H1 (cell line): ENCODE measurements around the gene C22orf39. TPM values are rescaled to one million over a fixed set of nuclear protein-coding genes. Genes with fewer than 3 reads are reported as not detected.
A peak's percentile ranks its signal among the peaks of the same experiment; 100 is the strongest.

ENCODE experiments used
- CTCF ChIA-PET: fragments of 300-600 bp; sonication (Branson Sonifier 250); formaldehyde crosslinking; loops from one replicate; lab custom pipeline; 2021; ENCODE audit not compliant: partially characterized antibody; lab: Charles Lee
- POLR2A ChIA-PET: fragments of 300-600 bp; sonication (Branson Sonifier 250); formaldehyde crosslinking; loops from one replicate; lab custom pipeline; 2021; ENCODE audit warnings: inconsistent platforms; ENCODE audit not compliant: partially characterized antibody; lab: Charles Lee
- DNase-seq, 2 experiments: peaks; one replicate each; pipeline versions ENCODE4 v3.0.0 to v3.0.0-alpha.2; 2010 to 2022; ENCODE audit warnings: low spot score in 2 of 2, low read depth in 1 of 2, mixed read lengths in 1 of 2
- FAIRE-seq: peaks from 2 replicates; lab custom pipeline; 2011; peaks lifted over from hg19 to GRCh38; lab: Jason Lieb, UNC
- H2AFZ ChIP-seq: 2 replicates; pipeline ENCODE4 v1.8.1; 2012; ENCODE audit warnings: low read length, inconsistent platforms
- H2AK5ac ChIP-seq: 2 replicates; pipeline ENCODE4 v1.6.1; 2013; ENCODE audit warnings: low read depth, low read length
- H2BK120ac ChIP-seq: replicated peaks from 2 replicates; pipeline ENCODE3; 2013; ENCODE audit warnings: low read depth, low read length, inconsistent platforms
- H2BK12ac ChIP-seq: 2 replicates; pipeline ENCODE4 v1.6.1; 2013; ENCODE audit warnings: low read depth, low read length
- H2BK15ac ChIP-seq: 2 replicates; pipeline ENCODE4 v1.6.1; 2013; ENCODE audit warnings: low read length
- H2BK20ac ChIP-seq: 2 replicates; pipeline ENCODE4 v1.6.1; 2013; ENCODE audit warnings: low read length
- H2BK5ac ChIP-seq: 2 replicates; pipeline ENCODE4 v1.6.1; 2013; ENCODE audit warnings: low read depth, low read length
- H3K14ac ChIP-seq: 2 replicates; pipeline ENCODE4 v1.6.1; 2013; ENCODE audit warnings: inconsistent platforms; ENCODE audit not compliant: insufficient read length
- H3K18ac ChIP-seq: 2 replicates; pipeline ENCODE4 v1.6.1; 2013; ENCODE audit warnings: low read length; ENCODE audit errors: extremely low read depth
- H3K23ac ChIP-seq: 2 replicates; pipeline ENCODE4 v1.6.1; 2013; ENCODE audit warnings: inconsistent platforms; ENCODE audit not compliant: insufficient read length
- H3K23me2 ChIP-seq: 2 replicates; pipeline ENCODE4 v1.6.1; 2013; ENCODE audit warnings: low read depth, low read length
- H3K27ac ChIP-seq: 2 replicates; pipeline ENCODE4 v1.6.1; 2011; ENCODE audit warnings: low read depth, low read length, inconsistent platforms
- H3K27me3 ChIP-seq, 4 experiments: replicated peaks in 1 of 4; 1 replicate in 1 of 4; 2 replicates in 3 of 4; pipeline versions ENCODE4 v1.6.1 to v1.8.1; 2011 to 2013; ENCODE audit warnings: low read length in 3 of 4, mild to moderate bottlenecking in 3 of 4, inconsistent platforms in 2 of 4, mixed read lengths in 2 of 4, moderate library complexity in 1 of 4; ENCODE audit not compliant: control insufficient read depth in 3 of 4, insufficient read depth in 3 of 4; ENCODE audit errors: extremely low read depth in 1 of 4
- H3K36me3 ChIP-seq, 4 experiments: 2 replicates each; pipeline versions ENCODE4 v1.6.1 to v1.8.1; 2011 to 2013; ENCODE audit warnings: mild to moderate bottlenecking in 4 of 4, low read length in 3 of 4, moderate library complexity in 2 of 4, control low read depth in 1 of 4, inconsistent platforms in 1 of 4; ENCODE audit not compliant: insufficient read depth in 4 of 4, control insufficient read depth in 2 of 4
- H3K4ac ChIP-seq: replicated peaks from 2 replicates; pipeline ENCODE3; 2013; ENCODE audit warnings: low read length, low read depth, mixed read lengths, inconsistent platforms; ENCODE audit not compliant: insufficient read length
- H3K4me1 ChIP-seq, 4 experiments: replicated peaks in 1 of 4; 1 replicate in 1 of 4; 2 replicates in 3 of 4; pipeline versions ENCODE4 v1.6.1 to v1.8.1; 2011 to 2013; ENCODE audit warnings: low read length in 3 of 4, inconsistent platforms in 2 of 4, mixed read lengths in 1 of 4; ENCODE audit not compliant: insufficient read depth in 4 of 4, control insufficient read depth in 3 of 4
- H3K4me2 ChIP-seq, 2 experiments: 2 replicates each; pipeline versions ENCODE4 v1.6.1 to v1.8.1; 2011 to 2013; ENCODE audit warnings: low read depth in 2 of 2, low read length in 2 of 2, control low read depth in 1 of 2, inconsistent platforms in 1 of 2, mild to moderate bottlenecking in 1 of 2; ENCODE audit not compliant: insufficient read depth in 1 of 2
- H3K4me3 ChIP-seq, 4 experiments: fragments of 200-600, 300-600 bp in 1 of 4; sonication (generic), shearing (Covaris generic), sonication (Bioruptor Twin) in 1 of 4; 2 replicates each; pipeline versions ENCODE4 v1.5.1 to v1.8.1; 2011 to 2016; ENCODE audit warnings: low read length in 4 of 4, low read depth in 3 of 4, control low read depth in 2 of 4, inconsistent platforms in 2 of 4, mild to moderate bottlenecking in 2 of 4, mixed read lengths in 1 of 4, moderate library complexity in 1 of 4; ENCODE audit not compliant: insufficient read depth in 2 of 4; ENCODE audit errors: extremely low read depth in 1 of 4
- H3K56ac ChIP-seq: replicated peaks from 2 replicates; pipeline ENCODE3; 2013; ENCODE audit warnings: low read depth, mild to moderate bottlenecking, mixed read lengths, low read length, inconsistent platforms; ENCODE audit not compliant: insufficient read length
- H3K79me1 ChIP-seq: 2 replicates; pipeline ENCODE4 v1.6.1; 2013; ENCODE audit warnings: low read depth, low read length, control low read depth
- H3K79me2 ChIP-seq, 2 experiments: 2 replicates each; pipeline versions ENCODE4 v1.6.1 to v1.8.1; 2012 to 2013; ENCODE audit warnings: low read length in 2 of 2, mild to moderate bottlenecking in 2 of 2, inconsistent platforms in 1 of 2; ENCODE audit not compliant: insufficient read depth in 2 of 2, control insufficient read depth in 1 of 2
- H3K9ac ChIP-seq, 4 experiments: replicated peaks in 1 of 4; 1 replicate in 1 of 4; 2 replicates in 3 of 4; pipeline versions ENCODE4 v1.6.1 to v1.8.1; 2011 to 2013; ENCODE audit warnings: low read depth in 3 of 4, low read length in 3 of 4, control low read depth in 2 of 4, mild to moderate bottlenecking in 2 of 4, moderate library complexity in 2 of 4, inconsistent platforms in 1 of 4; ENCODE audit errors: extremely low read depth in 1 of 4
- H3K9me3 ChIP-seq, 2 experiments: 2 replicates each; pipeline versions ENCODE4 v1.6.1 to v1.8.1; 2012 to 2013; ENCODE audit warnings: mild to moderate bottlenecking in 2 of 2, moderate library complexity in 2 of 2, control low read depth in 1 of 2, inconsistent platforms in 1 of 2, low read depth in 1 of 2, low read length in 1 of 2, mixed read lengths in 1 of 2; ENCODE audit not compliant: insufficient read depth in 2 of 2
- H4K20me1 ChIP-seq, 2 experiments: replicated peaks in 1 of 2; 2 replicates each; pipeline versions ENCODE3 to v1.8.1; 2011 to 2013; ENCODE audit warnings: inconsistent platforms in 2 of 2, low read length in 2 of 2, mild to moderate bottlenecking in 1 of 2; ENCODE audit not compliant: insufficient read depth in 2 of 2, control insufficient read depth in 1 of 2
- H4K5ac ChIP-seq: 2 replicates; pipeline ENCODE4 v1.6.1; 2013; ENCODE audit warnings: low read length, low read depth, mixed read lengths, inconsistent platforms; ENCODE audit not compliant: insufficient read length
- H4K8ac ChIP-seq: 2 replicates; pipeline ENCODE4 v1.8.0; 2013; ENCODE audit warnings: mild to moderate bottlenecking, moderate library complexity, low read length, inconsistent platforms; ENCODE audit not compliant: insufficient read depth; ENCODE audit errors: extremely low read depth
- H4K91ac ChIP-seq: replicated peaks from 2 replicates; pipeline ENCODE3; 2013; ENCODE audit warnings: low read length, mixed read lengths, inconsistent platforms; ENCODE audit not compliant: insufficient read length
- ASH2L ChIP-seq: fragments of 200-600, 300-600 bp; sonication (generic); IDR thresholded peaks from one replicate; pipeline ENCODE4 v1.7.1; 2017; ENCODE audit warnings: low read length
- ATF3 ChIP-seq: IDR thresholded peaks from 2 replicates; pipeline ENCODE4 v1.6.1; 2011; ENCODE audit warnings: low read depth, mild to moderate bottlenecking, low read length; ENCODE audit not compliant: insufficient read depth
- GTF2F1 ChIP-seq: IDR thresholded peaks from 2 replicates; pipeline ENCODE4 v1.6.1; 2012; ENCODE audit warnings: low read depth, low read length, improper control_type of control experiment, borderline replicate concordance
- SAP30 ChIP-seq: fragments of 300-600 bp; sonication (generic); IDR thresholded peaks from 2 replicates; pipeline ENCODE4 v1.7.1; 2012; ENCODE audit warnings: low read length, moderate library complexity, mild to moderate bottlenecking, inconsistent platforms; ENCODE audit not compliant: insufficient read depth, insufficient replicate concordance
- SIN3A ChIP-seq, 2 experiments: IDR thresholded peaks in 1 of 2; conservative IDR thresholded peaks in 1 of 2; 2 replicates each; pipeline ENCODE4 v1.6.1; 2011 to 2012; ENCODE audit warnings: low read length in 2 of 2, improper control_type of control experiment in 1 of 2, low read depth in 1 of 2, mild to moderate bottlenecking in 1 of 2
- SP1 ChIP-seq: IDR thresholded peaks from 2 replicates; pipeline ENCODE4 v1.6.1; 2011; ENCODE audit warnings: low read depth, low read length
- WGBS, 2 experiments: shearing (Covaris generic) in 1 of 2; methylation state at CpG; one replicate each; pipeline versions ENCODE4 v1.1.6 to v1.1.7; 2013 to 2015; ENCODE audit warnings: low lambda C conversion rate in 2 of 2, mixed read lengths in 2 of 2, inconsistent platforms in 1 of 2, low coverage in 1 of 2, missing lambda C conversion rate in 1 of 2; ENCODE audit not compliant: insufficient replicate concordance in 2 of 2, insufficient coverage in 1 of 2, insufficient read length in 1 of 2; ENCODE audit errors: extremely low coverage in 1 of 2, missing lambda C conversion rate in 1 of 2; 5-methylcytosine and 5-hydroxymethylcytosine counted together
- polyA plus RNA-seq, 7 experiments: library from polyadenylated mRNA; depleted of rRNA in 3 of 7; stranded (reverse) in 5 of 7; unstranded in 2 of 7; fragments of >200 nt in 5 of 7; fragments of 200-250 nt in 2 of 7; gene quantifications; 1 replicate in 5 of 7; 2 replicates in 1 of 7; 4 replicates in 1 of 7; pipeline versions ENCODE4 v1.2.1 to v1.2.3, GENCODE V29; 2011 to 2013; ENCODE audit warnings: missing spikeins in 2 of 7, mixed read lengths in 2 of 7
- total RNA-seq: library from RNA; stranded (reverse); fragmentation: NEBNext Ultra II Directional; extraction: Animal tissue kit (Norgen Biotek cat#: 25700); gene quantifications from 2 replicates; pipeline ENCODE4 v1.2.1, GENCODE V29; 2021

The C22orf39 gene
- total and polyA plus RNA-seq, 2 of the 8 experiments (the other 6 are each of a cell fraction or from before 2014, with no cell fraction given), result 22.7 to 27.7 TPM

GRCh38 chr22:19429950-19430889 is 17.3 kb downstream of the C22orf39 start:
- H3K9me3 ChIP-seq, result no peaks in the 10 kb centered on the region
- peak overlapping the region; percentile 8 to 92 (median 82) for H3K9ac ChIP-seq
- H4K20me1 ChIP-seq, result peaks cover 16 to 26% of the 10 kb centered on the region in 2 experiments
- CTCF ChIA-PET, result interaction anchor here (0.7 to 1.0 kb wide), 3 partner anchors 10 to 24 kb away, joined by 3 read pairs; no protein-coding TSS in a partner anchor
- H2BK120ac ChIP-seq, result no peak overlapping the region
- peaks cover 2 to 5% (median 4%) of the 10 kb centered on the region in 4 experiments; a peak in 5 of 8 replicates for H3K36me3 ChIP-seq
- no peak overlapping the region for H2BK15ac ChIP-seq
- no peak overlapping the region for H4K91ac ChIP-seq
- H3K4me1 ChIP-seq, result peaks cover 0 to 9% (median 4%) of the 10 kb centered on the region in 4 experiments; a peak in 5 of 7 replicates
- H3K79me2 ChIP-seq, result peaks cover 37 to 58% of the 10 kb centered on the region in 2 experiments
- DNase-seq, result no peak
- peaks cover 15% of the 10 kb centered on the region for H3K79me1 ChIP-seq
- no peak overlapping the region for H2AK5ac ChIP-seq
- H2BK5ac ChIP-seq, result no peak overlapping the region
- H4K5ac ChIP-seq, result no peak overlapping the region
- TF ChIP-seq ASH2L (peak; percentile 44), SIN3A (conservative IDR thresholded peaks at IDR 0.05 in 1 of 2, IDR thresholded peaks at IDR 0.05 in 1 of 2; ENCODE audit: low read depth in 1 of 2, low read length in 2 of 2) (0 out of 4 replicates have a peak, but pooled peaks of 1 of the 2 experiments have one; percentile 31), ATF3 (no peak), GTF2F1 (no peak), SP1 (0 out of 2 replicates have a peak, but pooled peaks have one; percentile 47), SAP30 (peak; percentile 16)
- no peaks in the 10 kb centered on the region for H3K27me3 ChIP-seq
- peak overlapping the region; percentile 98 for H4K8ac ChIP-seq
- H3K18ac ChIP-seq, result no peak overlapping the region
- H3K4me3 ChIP-seq, result peak overlapping the region; percentile 73 to 86 (median 81)
- no peak overlapping the region for H3K4ac ChIP-seq
- H3K23ac ChIP-seq, result no peak overlapping the region
- POLR2A ChIA-PET, result interaction anchor here (0.5 to 7.9 kb wide), 6 partner anchors 9 to 139 kb away, joined by 3 to 127 read pairs (median 14); partner anchors contain the start of genes C22orf39 and CLTCL1
- no peak overlapping the region for H2BK12ac ChIP-seq
- H3K27ac ChIP-seq, result 0 out of 2 replicates have a peak overlapping the region, but pooled peaks have one; percentile 54
- H3K14ac ChIP-seq, result no peak overlapping the region
- H2BK20ac ChIP-seq, result no peak overlapping the region
- H2AFZ ChIP-seq, result no peak overlapping the region
- H3K23me2 ChIP-seq, result peaks cover 11% of the 10 kb centered on the region
- H3K4me2 ChIP-seq, result peak overlapping the region; percentile 58 to 85
- no peak overlapping the region for H3K56ac ChIP-seq
- no peak for FAIRE-seq
- 47% methylated on average over 12 of the region's 12 CpGs; no CpG with 5 or more reads in 1 of the 2 experiments for WGBS, 2 experiments
